AG09309 (cell line): Measurements from ENCODE around the gene MEF2B.
A peak's percentile ranks its signal among the peaks of the same experiment; 100 is the strongest.

ENCODE experiments used
- DNase-seq: peaks from one replicate; pipeline ENCODE4 v3.0.0-alpha.2; 2010; ENCODE audit warnings: low read depth
- H3K4me3 ChIP-seq: 2 replicates; pipeline ENCODE4 v1.5.1; 2011; ENCODE audit warnings: mild to moderate bottlenecking, low read depth, low read length, moderate library complexity; ENCODE audit not compliant: control insufficient read depth
- TF ChIP-seq, protein P1 (sequence below): IDR thresholded peaks from 2 replicates; pipeline ENCODE4 v1.5.1; 2011; ENCODE audit warnings: mild to moderate bottlenecking, low read depth, low read length, inconsistent platforms; ENCODE audit not compliant: insufficient read depth, control insufficient read depth; ENCODE audit errors: missing control alignments

Gene MEF2B

DNA sequence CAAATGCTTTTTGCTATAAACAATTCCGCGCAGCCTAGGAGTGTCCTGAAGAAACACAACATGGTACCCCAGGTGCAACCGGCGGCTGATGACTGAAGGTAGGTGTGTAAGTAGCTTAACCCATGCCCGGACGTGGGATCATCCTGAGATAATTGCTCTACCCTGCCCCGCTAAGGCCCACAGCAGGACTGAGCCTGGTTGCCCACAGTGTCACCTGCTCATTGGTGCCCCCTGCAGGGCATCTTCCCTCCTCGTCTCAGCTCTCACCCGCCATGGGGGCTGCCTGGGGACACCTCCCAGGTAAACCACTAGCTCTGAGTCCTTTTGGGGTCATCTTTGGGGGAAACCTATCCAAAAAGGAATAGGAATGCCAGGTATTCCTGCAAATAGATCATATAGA is 54.1 kb downstream of the MEF2B start:
- TF ChIP-seq, protein P1, sequence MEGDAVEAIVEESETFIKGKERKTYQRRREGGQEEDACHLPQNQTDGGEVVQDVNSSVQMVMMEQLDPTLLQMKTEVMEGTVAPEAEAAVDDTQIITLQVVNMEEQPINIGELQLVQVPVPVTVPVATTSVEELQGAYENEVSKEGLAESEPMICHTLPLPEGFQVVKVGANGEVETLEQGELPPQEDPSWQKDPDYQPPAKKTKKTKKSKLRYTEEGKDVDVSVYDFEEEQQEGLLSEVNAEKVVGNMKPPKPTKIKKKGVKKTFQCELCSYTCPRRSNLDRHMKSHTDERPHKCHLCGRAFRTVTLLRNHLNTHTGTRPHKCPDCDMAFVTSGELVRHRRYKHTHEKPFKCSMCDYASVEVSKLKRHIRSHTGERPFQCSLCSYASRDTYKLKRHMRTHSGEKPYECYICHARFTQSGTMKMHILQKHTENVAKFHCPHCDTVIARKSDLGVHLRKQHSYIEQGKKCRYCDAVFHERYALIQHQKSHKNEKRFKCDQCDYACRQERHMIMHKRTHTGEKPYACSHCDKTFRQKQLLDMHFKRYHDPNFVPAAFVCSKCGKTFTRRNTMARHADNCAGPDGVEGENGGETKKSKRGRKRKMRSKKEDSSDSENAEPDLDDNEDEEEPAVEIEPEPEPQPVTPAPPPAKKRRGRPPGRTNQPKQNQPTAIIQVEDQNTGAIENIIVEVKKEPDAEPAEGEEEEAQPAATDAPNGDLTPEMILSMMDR = peak; percentile 59
- no peak for DNase-seq

DNA sequence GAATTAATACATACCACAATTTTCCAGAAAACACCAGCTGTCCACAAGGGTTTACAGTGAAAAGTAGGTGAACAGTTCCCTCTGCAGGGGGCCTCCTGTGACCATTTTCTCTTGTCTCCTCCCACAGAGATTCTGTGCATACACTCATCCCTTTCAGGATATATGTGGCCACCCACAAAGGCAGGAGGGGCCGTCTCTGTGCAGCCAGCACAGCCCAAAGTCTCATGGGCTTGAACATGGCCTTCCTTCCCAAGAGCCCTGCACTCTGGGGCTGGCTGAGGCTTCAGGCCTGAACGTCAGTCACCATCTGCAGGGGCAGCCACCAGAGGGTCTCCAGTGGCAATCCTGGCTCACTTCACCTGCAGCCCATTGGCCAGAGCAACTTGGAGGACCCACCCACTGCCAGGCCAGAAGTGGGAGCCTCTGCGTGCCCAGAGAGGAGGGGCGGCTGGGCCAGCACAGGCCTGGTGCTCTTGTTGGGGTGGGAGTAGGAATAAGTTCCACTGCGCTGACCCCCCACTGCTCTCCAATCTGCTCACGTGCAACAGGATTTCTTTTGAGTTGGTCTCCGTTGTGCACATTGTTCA is 56.9 kb downstream of the MEF2B start:
- TF ChIP-seq, protein P1 = no peak
- no peak for DNase-seq
- no peak overlapping the region for H3K4me3 ChIP-seq

More for the DNA sequence above, 54.1 kb downstream of the MEF2B start:
- H3K4me3 ChIP-seq = no peak overlapping the region

DNA sequence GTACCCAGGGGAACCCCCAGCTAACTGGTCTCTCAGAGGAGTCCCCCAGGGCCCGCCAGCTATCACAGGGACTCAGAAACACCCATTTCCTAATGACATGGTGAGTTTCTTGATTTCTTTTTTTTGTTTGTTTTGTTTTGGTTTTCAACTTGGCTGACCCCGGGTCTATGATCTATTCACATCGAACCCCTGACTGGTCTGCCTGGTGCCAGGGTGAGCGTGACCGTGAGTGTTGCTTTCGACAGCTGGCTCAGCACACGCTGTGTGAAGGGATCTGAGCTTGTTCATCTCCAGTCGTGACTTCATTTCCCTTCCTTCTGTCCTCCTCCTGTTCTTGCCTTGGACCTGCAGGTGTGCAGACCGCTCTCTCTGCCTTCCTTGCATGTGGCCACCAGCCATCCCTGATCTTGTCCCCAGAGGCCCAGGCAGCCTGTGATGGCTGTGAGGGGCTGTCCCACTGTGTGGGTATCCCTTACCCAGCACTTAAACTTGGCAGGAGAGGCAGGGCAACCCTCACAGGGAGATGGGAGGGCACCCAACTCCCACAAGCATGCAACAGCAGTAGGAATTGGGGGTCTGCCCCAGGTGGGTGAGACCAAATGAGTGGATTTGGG is 58.0 kb downstream of the MEF2B start:
- no peak for DNase-seq
- no peak overlapping the region for H3K4me3 ChIP-seq
- TF ChIP-seq, protein P1 = no peak

GRCh38 chr19:19111136-19111835 is 58.8 kb downstream of the MEF2B start:
- DNase-seq = no peak
- TF ChIP-seq, protein P1 = no peak
- no peak overlapping the region for H3K4me3 ChIP-seq

GRCh38 chr19:19110410-19111135 is 59.5 kb downstream of the MEF2B start:
- no peak for DNase-seq
- H3K4me3 ChIP-seq = no peak overlapping the region
- TF ChIP-seq, protein P1 = no peak

DNA sequence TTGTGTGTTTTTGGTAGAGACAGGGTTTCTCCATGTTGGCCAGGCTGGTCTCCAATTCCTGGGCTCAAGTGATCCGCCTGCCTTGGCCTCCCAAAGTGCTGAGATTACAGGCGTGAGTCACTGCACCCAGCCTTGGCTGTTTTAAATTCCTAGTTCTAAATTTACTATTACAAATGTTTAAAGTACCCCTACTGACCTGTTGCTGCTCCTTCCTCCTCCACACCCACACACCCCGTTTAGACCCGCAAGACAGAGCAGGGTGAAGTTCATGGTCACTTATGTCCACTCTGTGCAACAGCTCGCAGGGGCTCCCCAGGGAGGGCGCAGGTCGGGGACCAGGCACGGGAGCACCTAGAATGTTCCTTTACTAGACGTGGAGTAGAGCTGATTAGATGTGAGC is 60.5 kb downstream of the MEF2B start:
- DNase-seq = no peak
- no peak overlapping the region for H3K4me3 ChIP-seq

More for the DNA sequence above, 60.5 kb downstream of the MEF2B start:
- TF ChIP-seq, protein P1 = no peak
